Left forelimb (tissue), 1 donor: ENCODE measurements around the gene TRIM37.
"Not testable (repeated sequence)": the region's sequence is repeated elsewhere in the genome, so short reads cannot be mapped to it uniquely, and the experiment has no call there.

Experiments used
- DNase-seq: peaks from one replicate; pipeline ENCODE4 v3.0.0-alpha.2; 2018; ENCODE audit warnings: low spot score

Gene TRIM37

DNA sequence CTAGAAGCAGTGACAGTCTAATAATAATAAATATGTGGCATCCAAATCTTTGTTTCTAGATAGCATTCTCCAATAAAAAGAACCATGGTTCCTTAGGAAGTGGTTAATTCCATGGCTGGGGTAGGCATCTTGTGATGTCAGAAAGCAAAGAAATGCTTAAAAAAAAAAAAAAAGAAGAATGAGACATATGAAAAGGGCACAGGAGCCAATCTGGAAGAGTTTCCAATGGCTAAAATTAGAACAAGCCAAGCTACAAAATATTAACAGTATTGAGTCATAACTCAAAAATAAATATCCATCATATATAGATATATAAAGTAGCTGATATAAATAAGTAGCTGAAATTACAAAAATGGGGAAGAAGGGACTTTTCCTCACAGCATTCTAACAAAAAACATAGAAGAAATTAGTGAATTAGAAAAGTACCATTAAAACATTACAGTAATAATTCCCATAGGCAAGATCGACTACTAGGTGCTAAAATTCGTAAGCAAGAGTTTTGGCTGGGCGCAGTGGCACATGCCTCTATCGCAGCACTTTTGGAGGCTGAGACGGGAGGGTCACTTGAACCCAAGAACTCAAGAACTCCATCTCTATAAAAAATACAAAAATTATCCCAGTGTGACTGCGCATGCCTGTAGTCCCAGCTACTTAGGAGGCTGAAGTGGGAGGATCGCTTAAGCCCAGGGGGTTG is 111.3 kb downstream of the TRIM37 start:
- DNase-seq, result no peak

DNA sequence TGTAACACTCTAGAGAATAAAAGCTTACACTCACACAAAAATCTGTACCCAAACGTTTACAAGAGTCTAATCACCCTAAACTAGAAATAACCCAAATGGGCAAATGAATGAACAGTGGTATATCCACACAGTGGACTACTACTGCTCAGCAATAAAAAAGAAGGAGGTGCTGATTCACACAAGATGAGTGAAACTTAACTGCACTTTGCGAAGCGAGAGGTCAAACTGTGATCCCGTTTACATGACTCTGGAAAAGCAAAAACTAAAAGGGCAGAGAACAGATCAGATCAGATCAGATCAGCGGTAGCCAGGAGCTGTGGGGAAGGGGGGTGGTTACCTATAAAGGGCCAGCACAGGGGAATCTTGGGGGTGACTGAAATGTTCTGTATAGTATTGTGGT is 113.4 kb downstream of the TRIM37 start:
- no peak for DNase-seq

- DNase-seq, result no peak
Observed at GRCh38 chr17:58991718-58992331, 114.9 kb downstream of the TRIM37 start.

GRCh38 chr17:58989629-58990028 is 117.1 kb downstream of the TRIM37 start:
- DNase-seq, result no peak

DNA sequence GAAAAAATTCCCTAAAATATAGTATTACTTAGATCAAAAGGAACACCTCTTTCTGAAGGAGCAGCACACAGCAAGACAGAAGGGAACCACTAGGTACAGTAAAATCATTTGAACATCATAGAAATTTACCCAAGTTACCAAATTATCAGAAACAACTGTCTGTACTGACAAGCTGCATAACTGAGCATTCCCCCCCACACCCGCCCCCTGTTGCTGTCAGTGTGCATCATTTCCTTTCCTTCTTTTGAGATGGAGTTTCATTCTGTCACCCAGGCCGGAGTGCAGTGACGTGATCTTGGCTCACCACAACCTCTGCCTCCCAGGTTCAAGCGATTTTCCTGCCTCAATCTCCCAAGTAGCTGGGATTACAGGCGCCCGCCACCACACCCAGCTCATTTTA is 120.7 kb downstream of the TRIM37 start:
- DNase-seq, result no peak

DNA sequence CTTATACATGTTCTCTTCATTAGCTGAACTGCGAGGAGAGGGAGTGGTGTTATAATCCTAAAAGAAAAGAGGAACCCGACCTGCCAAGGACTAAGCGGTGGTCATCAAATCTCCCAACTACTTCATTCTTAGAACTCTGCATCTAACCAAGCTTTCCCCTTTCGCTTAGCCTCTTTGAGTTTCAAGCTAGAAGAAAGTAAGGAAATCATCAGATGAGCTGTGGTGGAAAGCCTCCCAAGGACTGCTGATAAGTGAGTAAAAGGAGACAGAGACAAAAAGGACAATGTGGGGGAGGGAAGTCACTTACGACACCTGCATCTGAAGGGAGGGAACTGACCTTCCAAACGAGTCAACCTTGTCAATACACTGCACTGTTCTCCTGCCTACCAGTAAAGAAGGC is 121.3 kb downstream of the TRIM37 start:
- DNase-seq, result no peak

DNA sequence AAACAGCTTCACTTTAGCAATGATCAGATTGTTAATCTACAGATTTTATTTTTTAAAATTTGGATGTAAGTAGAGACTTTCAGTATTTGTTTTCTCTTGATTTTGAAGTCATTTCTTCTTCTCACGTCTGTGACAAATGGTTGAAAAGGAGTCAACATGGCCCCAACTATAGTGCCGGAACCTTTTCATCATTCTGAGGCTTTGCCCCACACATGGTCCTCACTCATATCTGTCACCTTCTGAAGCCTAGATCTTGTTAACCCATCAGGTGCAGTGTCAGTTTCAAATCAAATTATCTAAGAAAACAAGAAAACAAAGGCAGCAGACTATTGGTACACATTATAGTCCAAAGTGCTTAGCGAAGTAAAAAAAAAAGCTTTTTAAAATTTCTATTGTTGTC is 124.1 kb downstream of the TRIM37 start:
- DNase-seq, result no peak

DNA sequence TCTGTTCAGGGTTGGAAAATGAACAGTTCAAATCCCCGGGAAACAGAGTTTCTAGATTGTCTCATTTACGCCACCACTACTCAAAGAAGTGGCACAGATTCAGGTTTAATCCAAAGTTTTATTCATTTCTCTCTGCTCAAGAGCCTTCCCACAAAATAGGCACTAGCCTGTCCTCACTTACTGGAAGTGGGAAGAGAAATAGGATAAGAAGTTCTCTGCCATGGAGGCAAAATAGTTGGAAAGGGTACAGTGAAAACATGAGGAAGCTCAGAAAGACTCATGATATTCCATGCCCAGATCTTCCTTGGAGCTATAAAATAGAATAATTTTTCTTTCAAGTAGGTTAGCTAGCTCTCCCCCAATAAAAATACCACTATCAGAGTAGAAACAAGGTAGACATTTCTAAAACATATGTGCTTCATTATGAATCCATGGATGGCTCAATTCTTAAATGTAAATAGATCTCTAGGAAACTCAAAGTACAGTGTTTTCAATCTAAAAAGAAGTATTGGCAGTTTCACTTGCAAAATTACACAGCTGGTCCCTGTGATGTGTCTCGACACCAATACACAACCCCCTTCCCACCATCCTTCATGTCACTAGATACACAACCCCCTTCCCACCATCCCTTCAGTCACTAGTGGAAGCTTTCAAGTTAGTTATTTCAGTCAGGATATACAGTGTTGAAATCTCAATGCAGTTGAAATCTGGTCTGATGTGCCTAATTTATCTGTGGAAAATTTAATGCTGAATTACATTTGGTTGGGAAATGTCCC is 125.8 kb downstream of the TRIM37 start:
- DNase-seq, result no peak

- DNase-seq, result no peak
Observed at GRCh38 chr17:58976541-58976940, 130.1 kb downstream of the TRIM37 start.

- no peak for DNase-seq
Observed at GRCh38 chr17:58974354-58974753, 132.3 kb downstream of the TRIM37 start.

DNA sequence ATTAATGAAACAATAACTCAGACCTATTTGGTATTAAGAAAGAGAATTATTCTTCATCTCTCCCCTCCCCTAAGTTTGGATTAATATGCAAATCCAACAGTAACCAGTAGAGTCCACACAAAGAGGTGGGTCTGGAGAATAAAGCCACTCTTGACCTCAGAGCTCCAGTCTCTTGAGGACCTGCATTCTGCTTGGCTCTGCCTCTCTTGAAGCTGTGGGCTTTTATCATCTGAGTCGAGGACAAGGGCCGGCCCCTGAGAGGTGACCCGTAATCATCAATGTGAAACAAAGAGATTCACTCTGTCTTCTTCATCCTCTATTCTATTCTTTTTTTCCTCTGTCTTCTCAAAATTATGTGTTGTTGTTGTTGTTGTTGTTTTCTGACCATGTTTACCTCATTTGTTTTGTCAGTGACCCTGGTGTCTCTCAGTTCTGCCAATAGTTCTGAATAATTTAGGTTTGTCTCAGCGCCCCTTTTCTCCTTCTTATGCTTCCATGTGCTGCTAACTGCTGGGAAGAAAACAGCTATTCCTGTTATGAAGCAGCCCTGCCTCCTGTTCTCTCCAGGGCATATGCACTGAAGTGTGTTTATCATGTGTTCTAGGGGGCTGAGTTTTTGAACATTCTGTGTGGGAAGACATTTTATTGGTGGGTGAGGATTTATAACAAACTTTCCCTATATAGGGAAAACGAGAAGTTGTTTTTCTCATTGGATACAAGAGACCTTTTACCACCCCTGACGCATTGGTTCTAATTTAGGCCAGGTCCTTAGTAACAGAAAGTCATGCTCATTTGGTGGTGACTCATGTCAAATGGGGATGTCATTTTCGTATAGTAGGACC is 135.8 kb downstream of the TRIM37 start:
- no peak for DNase-seq

- no peak for DNase-seq
Observed at GRCh38 chr17:58969612-58970011, 137.1 kb downstream of the TRIM37 start.

DNA sequence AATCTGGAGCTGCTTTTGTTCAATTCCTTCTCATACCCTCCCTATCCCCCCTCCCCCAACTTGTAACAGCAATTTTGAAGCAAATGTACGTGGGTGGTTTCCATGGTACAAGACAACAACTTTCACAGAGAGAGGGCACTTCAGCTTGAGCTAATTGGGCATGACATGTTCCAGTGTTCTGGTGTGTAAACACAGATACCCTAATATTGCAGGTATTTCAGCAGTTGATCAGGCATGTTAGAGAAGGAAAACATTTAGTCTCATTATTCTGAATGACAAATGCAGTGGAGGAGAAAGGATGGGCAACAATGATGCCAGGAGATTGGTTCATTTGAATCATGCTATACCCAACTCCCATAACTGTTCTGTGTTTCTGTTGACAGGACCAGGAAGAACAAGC is 137.5 kb downstream of the TRIM37 start:
- no peak for DNase-seq

GRCh38 chr17:58968426-58969061 is 138.1 kb downstream of the TRIM37 start:
- DNase-seq, result no peak

- no peak for DNase-seq
Observed at GRCh38 chr17:58966208-58966607, 140.5 kb downstream of the TRIM37 start.

GRCh38 chr17:58965221-58965620 is 141.5 kb downstream of the TRIM37 start:
- DNase-seq, result no peak

DNA sequence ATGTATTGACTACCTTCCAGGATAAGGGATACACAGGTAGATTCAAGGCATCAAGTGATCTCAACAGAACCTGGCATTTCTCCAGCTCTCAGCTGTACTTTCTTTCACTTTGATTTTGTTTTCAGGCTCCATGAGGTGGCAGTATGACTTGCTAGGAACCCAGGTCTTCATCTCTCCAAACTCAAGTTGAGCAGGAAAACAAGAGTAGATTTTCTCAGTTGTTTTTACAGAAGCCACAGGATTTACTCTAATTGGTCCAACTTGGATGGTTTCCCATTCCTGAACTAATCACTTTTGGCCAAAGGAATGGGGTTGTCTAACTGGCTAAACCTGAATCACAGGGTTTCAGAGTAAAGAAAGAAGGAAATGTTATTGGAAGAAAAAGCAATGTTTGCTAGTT is 146.6 kb downstream of the TRIM37 start:
- DNase-seq, result no peak

DNA sequence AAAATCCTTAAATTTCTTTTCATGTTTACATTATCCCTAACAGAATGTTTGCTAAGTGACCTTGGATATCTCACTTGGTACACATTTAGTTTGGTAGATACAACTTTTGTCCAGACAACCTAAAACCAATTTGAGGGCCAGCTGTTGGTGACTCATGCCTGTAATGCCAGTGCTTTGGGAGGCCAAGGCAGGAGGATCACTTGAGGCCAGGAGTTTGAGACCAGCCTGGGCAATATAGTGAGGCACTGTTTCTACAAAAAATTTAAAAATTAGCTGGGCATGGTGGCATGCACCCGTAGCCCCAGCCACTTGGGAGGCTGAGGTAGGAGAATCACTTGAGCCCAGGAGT is 149.0 kb downstream of the TRIM37 start:
- DNase-seq, result not testable (repeated sequence)

GRCh38 chr17:58956997-58957724 is 149.5 kb downstream of the TRIM37 start:
- DNase-seq, result no peak

DNA sequence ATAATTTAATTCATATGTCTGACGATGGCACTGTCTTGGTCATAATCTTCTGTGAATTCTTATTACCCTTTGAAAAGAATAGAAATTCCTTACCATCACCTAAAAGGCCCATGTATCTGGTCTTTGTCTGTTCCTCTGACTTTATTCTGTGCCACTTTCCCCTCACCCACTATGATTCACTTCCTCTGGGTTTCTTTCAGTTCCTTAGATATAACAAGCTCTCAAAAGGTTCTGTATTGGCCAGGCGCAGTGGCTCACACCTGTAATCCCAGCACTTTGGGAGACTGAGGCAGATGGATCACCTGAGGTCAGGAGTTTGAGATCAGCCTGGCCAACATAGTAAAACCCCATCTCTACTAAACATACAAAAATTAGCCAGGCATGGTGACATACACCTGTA is 152.3 kb downstream of the TRIM37 start:
- DNase-seq, result not testable (repeated sequence)

GRCh38 chr17:58947824-58948223 is 158.9 kb downstream of the TRIM37 start:
- DNase-seq, result no peak
